Body of pancreas (tissue), 4 donors: ENCODE measurements around the gene MAL.

Experiments
- CTCF ChIP-seq, 7 experiments: fragments of 450-650 bp in 4 of 7; fragments of 200-600 bp in 3 of 7; sonication (generic) in 3 of 7; IDR thresholded peaks; one replicate each; pipeline ENCODE4 v1.5.1; 2016 to 2019; ENCODE audit warnings: antibody characterized with exemption in 7 of 7
- POLR2A ChIP-seq, 3 donors: fragments of 450-650 bp; IDR thresholded peaks; one replicate each; pipeline ENCODE4 v1.6.1; 2016; ENCODE audit warnings: antibody characterized with exemption in 3 of 3, mild to moderate bottlenecking in 2 of 3

- TF ChIP-seq CTCF (IDR thresholded peaks at IDR 0.05): no peak
- TF ChIP-seq POLR2A (IDR thresholded peaks at IDR 0.05): no peak
Measured at GRCh38 chr2:95077861-95078603, 52.5 kb downstream of the MAL start.
